HG02884 (cell line): ENCODE data around the gene OR7D2.

Experiments used
- ATAC-seq: cut with Tn5 transposase; IDR thresholded peaks from one replicate; pipeline ENCODE4 v1.9.1; 2021; ENCODE audit warnings: mild to moderate bottlenecking, moderate library complexity; ENCODE audit not compliant: unreplicated experiment

Gene OR7D2

GRCh38 chr19:9205501-9206113, 26.8 kb downstream of the OR7D2 start:
- no peak for ATAC-seq

- ATAC-seq: no peak
These were observed 40.7 kb downstream of the OR7D2 start, which contains the start of gene OR7D4 for GRCh38 chr19:9219489-9219888. TSS of gene OR7D4 (minus strand) at chr19:9219589. CDS start at chr19:9214837, 4,752 bp downstream.
